NT2/D1 (cell line): Measurements from ENCODE around the gene NF1.

ENCODE experiments used
- YY1 ChIP-seq: IDR thresholded peaks from 2 replicates; pipeline ENCODE4 v1.6.1; 2011; ENCODE audit not compliant: insufficient read length, insufficient read depth
- ZNF274 ChIP-seq: IDR thresholded peaks from 2 replicates; pipeline ENCODE4 v1.6.1; 2011; ENCODE audit warnings: mild to moderate bottlenecking, low read depth, low read length

GRCh38 chr17:31339906-31340661 lies 245.3 kb downstream of the NF1 start:
- TF ChIP-seq ZNF274, result no peak
- no peak for TF ChIP-seq YY1
